Raji (cell line): ENCODE measurements around the gene TSPAN15.

ENCODE experiments used
- POLR2A ChIP-seq: IDR thresholded peaks from 2 replicates; pipeline ENCODE4 v1.6.1; 2011; ENCODE audit warnings: low read depth, low read length, control low read depth; ENCODE audit not compliant: insufficient read depth

Gene TSPAN15

GRCh38 chr10:69413221-69413865 is 37.9 kb upstream of the TSPAN15 start:
- no peak for TF ChIP-seq POLR2A

GRCh38 chr10:69414036-69415018 is 36.9 kb upstream of the TSPAN15 start:
- no peak for TF ChIP-seq POLR2A

- TF ChIP-seq POLR2A: no peak
These were observed 36.2 kb upstream of the TSPAN15 start for GRCh38 chr10:69415049-69415448.

GRCh38 chr10:69415951-69416350 is 35.3 kb upstream of the TSPAN15 start:
- TF ChIP-seq POLR2A: no peak

DNA sequence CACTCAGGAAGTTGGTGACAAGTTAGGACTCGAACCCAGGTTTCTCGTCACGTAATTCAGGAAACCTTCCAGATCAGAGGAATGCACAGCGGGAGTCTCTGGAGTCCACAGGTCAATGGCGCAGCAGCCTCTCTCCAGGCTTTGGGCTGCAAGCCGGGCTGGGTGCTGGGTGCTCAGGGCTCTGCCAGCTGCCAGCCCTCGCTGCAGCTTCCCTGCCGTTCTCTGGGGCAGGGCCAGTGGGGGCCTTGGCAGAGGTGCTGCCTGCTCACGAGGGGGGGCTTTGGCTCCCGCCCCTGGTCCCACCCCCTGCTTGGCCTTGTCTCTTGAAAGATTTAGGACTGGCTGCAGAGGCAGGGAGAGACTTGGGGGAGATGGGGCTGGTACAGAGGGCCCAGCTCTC is 34.6 kb upstream of the TSPAN15 start, which contains the start of gene TACR2:
TACR2 (minus strand) TSS at position 224 of the 400 bp plus-strand sequence. CDS start 595 bp downstream, outside the sequence.
- no peak for TF ChIP-seq POLR2A

DNA sequence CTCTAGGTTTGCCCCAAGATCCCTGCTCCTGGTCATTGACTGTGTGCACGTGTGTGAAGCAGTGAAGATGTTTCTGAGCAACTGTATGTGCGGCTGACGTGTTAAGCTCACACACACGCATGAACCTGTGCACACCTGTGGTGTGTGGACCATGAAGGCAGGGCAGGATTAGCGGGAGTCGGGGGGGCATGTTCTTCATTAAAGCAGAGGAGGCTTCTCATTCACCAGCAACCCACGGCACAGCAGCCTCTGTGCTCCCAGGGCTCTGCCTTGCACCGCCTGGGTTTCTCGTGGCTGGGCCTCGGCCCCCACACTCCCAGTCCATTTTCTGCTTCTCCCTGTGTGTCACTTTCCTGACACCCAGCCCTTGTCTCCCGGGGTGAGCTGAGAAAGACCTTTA is 33.7 kb upstream of the TSPAN15 start:
- no peak for TF ChIP-seq POLR2A

DNA sequence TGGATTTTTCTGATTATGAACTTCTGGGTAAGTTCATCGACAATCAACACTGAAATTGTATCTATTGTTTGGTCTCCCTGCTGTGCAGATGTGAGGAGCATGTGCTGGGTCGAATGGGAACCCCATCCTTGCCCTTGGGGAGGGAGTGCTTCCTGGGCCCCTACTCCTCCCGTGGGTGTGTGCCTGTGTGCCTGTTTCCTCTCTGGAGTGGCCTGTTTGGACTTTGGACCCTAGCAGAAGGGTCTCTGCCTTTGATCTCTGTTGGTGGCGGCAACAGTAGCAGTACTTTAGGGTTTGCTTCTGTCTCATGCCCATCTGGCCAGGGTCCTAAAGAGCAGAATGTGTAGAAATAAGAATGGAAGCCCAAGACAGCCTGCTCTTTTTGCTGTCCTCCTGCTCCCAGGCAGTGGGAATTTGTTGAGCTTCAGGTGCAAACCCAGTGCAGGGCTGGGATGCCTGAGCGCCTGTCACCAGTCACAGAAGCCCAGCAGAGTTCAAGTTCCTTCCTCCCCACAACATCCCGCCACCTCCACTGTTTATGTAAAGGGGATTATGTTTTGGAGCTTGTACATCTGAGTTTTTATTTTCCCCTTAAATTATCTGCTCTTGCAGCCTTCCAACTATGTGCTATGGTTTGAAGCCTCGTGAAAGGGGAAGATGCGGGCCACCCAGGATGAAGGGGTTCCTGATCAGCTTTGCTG is 33.1 kb upstream of the TSPAN15 start:
- no peak for TF ChIP-seq POLR2A

GRCh38 chr10:69419096-69419743 is 32.0 kb upstream of the TSPAN15 start:
- no peak for TF ChIP-seq POLR2A

GRCh38 chr10:69419744-69420126 is 31.5 kb upstream of the TSPAN15 start:
- TF ChIP-seq POLR2A: no peak

DNA sequence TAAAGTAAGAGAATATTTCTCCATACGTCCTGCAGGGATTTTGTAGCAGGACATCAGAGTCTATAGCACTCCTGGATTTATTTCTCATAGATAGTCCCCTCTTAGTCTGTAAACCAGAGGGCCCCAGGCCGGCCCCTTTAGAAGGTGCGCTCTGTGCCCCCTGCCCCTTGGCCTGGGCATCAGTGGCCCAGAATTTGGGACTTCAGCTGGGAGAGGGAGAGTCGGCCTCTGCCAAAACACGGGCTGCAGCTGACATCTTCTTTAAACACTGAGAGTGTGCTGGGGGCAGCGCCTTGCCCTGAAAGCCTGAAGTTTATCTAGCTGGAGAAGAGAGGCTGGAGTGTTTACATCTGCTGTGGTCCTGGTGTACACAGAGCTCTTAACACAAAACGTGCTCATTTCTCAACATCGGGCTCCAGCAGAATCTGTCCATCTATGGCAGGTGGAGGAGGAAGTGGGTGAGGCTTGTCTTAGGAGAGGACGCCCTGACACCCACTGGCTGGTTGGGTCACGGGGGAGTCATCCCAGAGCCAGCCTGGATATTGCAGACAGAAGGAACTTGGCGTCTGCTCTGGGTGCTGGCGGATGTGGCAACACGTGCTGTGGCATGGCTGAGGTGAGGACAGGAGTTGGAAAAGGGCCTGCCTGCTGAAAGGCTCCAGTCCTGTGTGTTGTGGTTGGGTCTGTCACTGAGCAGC is 29.5 kb upstream of the TSPAN15 start:
- no peak for TF ChIP-seq POLR2A

DNA sequence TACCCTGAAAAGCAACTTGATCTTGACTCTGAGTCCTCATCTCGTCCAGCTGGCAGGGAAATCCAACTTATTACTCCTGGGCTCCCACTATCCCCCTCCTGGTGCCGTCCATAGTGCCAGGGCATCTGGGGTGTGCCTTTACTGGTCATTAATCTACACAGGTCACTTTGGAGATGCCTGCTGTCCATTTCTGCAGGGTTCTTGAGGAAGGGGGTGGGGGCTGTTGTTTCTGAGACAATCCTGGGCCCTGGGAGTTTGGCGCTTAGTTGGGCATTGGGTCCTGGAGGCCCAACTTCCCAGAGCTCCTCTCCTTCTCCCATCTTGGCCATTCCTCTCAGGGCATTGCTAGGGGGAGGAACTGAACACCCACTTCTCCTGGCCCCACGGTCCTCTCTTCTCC is 28.6 kb upstream of the TSPAN15 start:
- TF ChIP-seq POLR2A: no peak

DNA sequence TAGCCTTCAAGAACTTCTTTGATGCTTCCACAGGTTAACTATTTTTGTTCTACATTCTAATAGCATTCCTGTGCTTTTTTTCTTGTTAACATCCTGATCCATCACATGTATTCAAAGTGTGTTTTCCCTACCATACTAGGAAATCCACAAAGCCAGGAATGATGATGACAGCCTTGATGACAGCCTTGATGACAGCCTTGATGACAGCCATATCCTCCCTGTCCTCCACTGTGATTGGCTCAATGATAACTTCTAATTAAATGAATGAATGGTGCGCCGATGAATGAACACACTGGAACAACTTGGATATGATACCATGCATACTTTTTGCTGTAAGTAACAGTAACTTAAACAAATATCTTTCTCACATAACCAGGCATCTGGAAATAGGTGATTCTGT is 26.2 kb upstream of the TSPAN15 start:
- no peak for TF ChIP-seq POLR2A

DNA sequence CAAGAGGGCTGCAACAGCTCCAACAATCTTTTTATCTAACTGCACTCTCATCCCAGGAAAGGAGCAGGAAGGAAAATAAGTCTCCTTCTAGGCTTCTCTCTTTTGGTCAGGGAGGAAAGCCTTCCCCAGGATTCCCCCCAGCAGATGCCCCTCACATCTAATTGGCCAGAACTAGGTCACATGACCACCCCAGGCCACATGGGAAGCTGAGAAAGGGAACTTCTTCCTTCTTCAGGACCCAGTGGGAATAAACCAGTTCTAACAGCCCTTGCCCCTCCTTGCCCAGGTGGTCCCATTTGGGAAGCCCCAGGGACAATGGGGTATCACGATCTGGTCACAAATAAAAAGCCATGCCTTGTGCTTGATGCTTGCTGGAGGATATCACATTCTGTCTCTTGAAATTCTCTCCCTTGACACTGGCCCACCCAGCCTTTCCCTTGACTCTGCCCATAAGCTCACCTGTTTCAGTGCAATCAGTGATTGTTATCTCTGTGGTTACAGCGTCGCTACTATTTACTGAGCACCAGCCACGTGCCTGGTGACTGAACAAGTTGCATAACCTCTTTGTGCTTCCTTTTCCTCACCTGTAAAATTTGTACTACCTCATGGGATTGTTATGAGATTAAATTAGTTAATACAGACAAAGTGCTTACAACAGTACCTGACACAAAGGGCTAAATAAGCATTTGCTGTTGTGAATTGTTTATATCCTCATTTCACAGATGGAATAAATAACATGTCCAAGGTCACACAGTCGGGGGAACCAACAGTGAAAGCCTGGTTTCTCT is 25.6 kb upstream of the TSPAN15 start:
- TF ChIP-seq POLR2A: no peak

GRCh38 chr10:69426376-69426727 is 24.9 kb upstream of the TSPAN15 start:
- no peak for TF ChIP-seq POLR2A
